ENCODE data around the gene RAPGEF5. TPM values are rescaled to one million over a fixed set of nuclear protein-coding genes. Genes with fewer than 3 reads are reported as not detected.
A peak's percentile ranks its signal among the peaks of the same experiment; 100 is the strongest.
"Not testable (repeated sequence)": the region's sequence is repeated elsewhere in the genome, so short reads cannot be mapped to it uniquely, and the experiment has no call there.

Gene RAPGEF5
- total RNA-seq, 4 donors from 2014 or later = 21.2 to 27.0 (median 24.1) TPM

- Histone ChIP-seq H3K4me3 (no peak overlapping the region), H3K36me3 (no peaks in the 10 kb centered on the region), H3K9me3 (no peaks in the 10 kb centered on the region), H3K27ac (replicated peaks in 1 of 4) (no peak overlapping the region), H3K27me3 (no peaks in the 10 kb centered on the region), H3K4me1 (peaks cover 11 to 18% (median 13%) of the 10 kb centered on the region in 4 donors)
- intact Hi-C loops (cut with DNase I) = no loop called here
- no peak for DNase-seq (ENCODE audit: extremely low spot score)
- WGBS = 90% methylated on average over 6 of the region's 6 CpGs
- TF ChIP-seq POLR2AphosphoS5 (IDR thresholded peaks at IDR 0.05) = no peak
- no peak for TF ChIP-seq POLR2A (IDR thresholded peaks at IDR 0.05; ENCODE audit: low read depth)
- no peak for TF ChIP-seq CTCF (IDR thresholded peaks at IDR 0.05)
- TF ChIP-seq EP300 (IDR thresholded peaks at IDR 0.05) = no peak
Measured at GRCh38 chr7:22093936-22094335, 263.0 kb downstream of the RAPGEF5 start.

GRCh38 chr7:22093001-22093400, 264.0 kb downstream of the RAPGEF5 start:
- H3K27ac ChIP-seq (replicated peaks in 1 of 4) = peak overlapping the region in 1 of 4 donors; percentile 17
- WGBS = 34% methylated on average over 2 of the region's 2 CpGs
- TF ChIP-seq POLR2A (IDR thresholded peaks at IDR 0.05; ENCODE audit: low read depth) (no peak), EP300 (IDR thresholded peaks at IDR 0.05) (no peak), CTCF (IDR thresholded peaks at IDR 0.05) (no peak), POLR2AphosphoS5 (IDR thresholded peaks at IDR 0.05) (no peak)
- intact Hi-C loops (cut with DNase I) = no loop called here
- H3K36me3 ChIP-seq = no peaks in the 10 kb centered on the region
- no peak for DNase-seq (ENCODE audit: extremely low spot score)
- no peaks in the 10 kb centered on the region for H3K27me3 ChIP-seq
- H3K4me3 ChIP-seq = no peak overlapping the region
- H3K4me1 ChIP-seq = peaks cover 11 to 18% (median 13%) of the 10 kb centered on the region in 4 donors
- no peaks in the 10 kb centered on the region for H3K9me3 ChIP-seq

- H3K4me3 ChIP-seq; H3K9me3 ChIP-seq; intact Hi-C loops (cut with DNase I); H3K27ac ChIP-seq (replicated peaks in 1 of 4); H3K36me3 ChIP-seq; H3K27me3 ChIP-seq; DNase-seq (ENCODE audit: extremely low spot score): not testable (repeated sequence)
- WGBS = 95% methylated on average over 11 of the region's 11 CpGs
- H3K4me1 ChIP-seq = peaks cover 11 to 18% (median 13%) of the 10 kb centered on the region in 4 donors
Measured at GRCh38 chr7:22090958-22091525, 265.9 kb downstream of the RAPGEF5 start.

- intact Hi-C loops (cut with DNase I) = no loop called here
Measured at GRCh38 chr7:22090512-22090911, 266.4 kb downstream of the RAPGEF5 start.

GRCh38 chr7:22090107-22090506, 266.8 kb downstream of the RAPGEF5 start:
- no peak for TF ChIP-seq EP300 (IDR thresholded peaks at IDR 0.05)
- TF ChIP-seq POLR2AphosphoS5 (IDR thresholded peaks at IDR 0.05) = no peak
- no peak for TF ChIP-seq POLR2A (IDR thresholded peaks at IDR 0.05; ENCODE audit: low read depth)
- no peak for TF ChIP-seq CTCF (IDR thresholded peaks at IDR 0.05)
- no peak overlapping the region for H3K4me3 ChIP-seq
- intact Hi-C loops (cut with DNase I) = no loop called here
- H3K4me1 ChIP-seq = peaks cover 11 to 18% (median 13%) of the 10 kb centered on the region in 4 donors
- DNase-seq (ENCODE audit: extremely low spot score) = no peak
- no peaks in the 10 kb centered on the region for H3K36me3 ChIP-seq
- WGBS = 89% methylated on average over 20 of the region's 22 CpGs
- no peaks in the 10 kb centered on the region for H3K9me3 ChIP-seq
- H3K27ac ChIP-seq (replicated peaks in 1 of 4) = no peak overlapping the region
- no peaks in the 10 kb centered on the region for H3K27me3 ChIP-seq

More at GRCh38 chr7:22090512-22090911, 266.4 kb downstream of the RAPGEF5 start:
- 87% methylated on average over 8 of the region's 24 CpGs for WGBS
- Histone ChIP-seq H3K4me1 (peaks cover 11 to 18% (median 13%) of the 10 kb centered on the region in 4 donors), H3K27me3 (no peaks in the 10 kb centered on the region), H3K4me3 (no peak overlapping the region), H3K27ac (replicated peaks in 1 of 4) (no peak overlapping the region), H3K36me3 (no peaks in the 10 kb centered on the region), H3K9me3 (no peaks in the 10 kb centered on the region)
- no peak for DNase-seq (ENCODE audit: extremely low spot score)
- TF ChIP-seq CTCF (IDR thresholded peaks at IDR 0.05) = no peak
- no peak for TF ChIP-seq POLR2AphosphoS5 (IDR thresholded peaks at IDR 0.05)
- no peak for TF ChIP-seq POLR2A (IDR thresholded peaks at IDR 0.05; ENCODE audit: low read depth)
- TF ChIP-seq EP300 (IDR thresholded peaks at IDR 0.05) = no peak

All from esophagus muscularis mucosa (tissue), 4 donors.